Muscle of leg (tissue), 16 donors: ENCODE measurements around the gene MOB2. TPM values are rescaled to one million over a fixed set of nuclear protein-coding genes. Genes with fewer than 3 reads are reported as not detected.
A peak's percentile ranks its signal among the peaks of the same experiment; 100 is the strongest.

Experiments used
- DNase-seq: peaks from one replicate; pipeline ENCODE4 v3.0.0; 2013
- H3K27ac ChIP-seq: one replicate; pipeline ENCODE4 v1.5.1; 2013; ENCODE audit warnings: mild to moderate bottlenecking, low read length, control low read depth
- H3K27me3 ChIP-seq: one replicate; pipeline ENCODE4 v1.6.1; 2013; ENCODE audit warnings: low read length; ENCODE audit not compliant: control insufficient read depth, insufficient read depth
- H3K36me3 ChIP-seq: one replicate; pipeline ENCODE4 v1.6.1; 2013; ENCODE audit warnings: low read length; ENCODE audit not compliant: control insufficient read depth, insufficient read depth
- H3K4me1 ChIP-seq: one replicate; pipeline ENCODE4 v1.6.1; 2013; ENCODE audit warnings: low read length; ENCODE audit not compliant: control insufficient read depth, insufficient read depth
- H3K4me3 ChIP-seq: one replicate; pipeline ENCODE4 v1.5.1; 2013; ENCODE audit warnings: low read length, control low read depth
- H3K9me3 ChIP-seq: replicated peaks from 2 replicates; pipeline ENCODE4 v1.6.1; 2013; ENCODE audit warnings: low read depth, low read length; ENCODE audit not compliant: control insufficient read depth
- WGBS: methylation state at CpG from one replicate; pipeline ENCODE4 v1.1.5; 2013; ENCODE audit warnings: missing lambda C conversion rate; ENCODE audit not compliant: insufficient coverage; 5-methylcytosine and 5-hydroxymethylcytosine counted together
- long read RNA-seq, 11 donors: transcript quantifications; one replicate each; lab custom pipeline, GENCODE V29; 2026
- polyA plus RNA-seq, 8 donors: library from polyadenylated mRNA; unstranded; fragments of 120-200 nt; gene quantifications; one replicate each; pipeline versions ENCODE4 v1.2.1 to v1.2.3, GENCODE V29; 2013; ENCODE audit warnings: inconsistent platforms in 1 of 8, low replicate concordance in 1 of 8; ENCODE audit not compliant: insufficient read length in 8 of 8, insufficient read depth in 1 of 8
- total RNA-seq: library from RNA; stranded (reverse); fragments of 120-200 nt; gene quantifications from one replicate; pipeline ENCODE4 v1.2.4, GENCODE V29; 2013

The MOB2 gene, protein sequence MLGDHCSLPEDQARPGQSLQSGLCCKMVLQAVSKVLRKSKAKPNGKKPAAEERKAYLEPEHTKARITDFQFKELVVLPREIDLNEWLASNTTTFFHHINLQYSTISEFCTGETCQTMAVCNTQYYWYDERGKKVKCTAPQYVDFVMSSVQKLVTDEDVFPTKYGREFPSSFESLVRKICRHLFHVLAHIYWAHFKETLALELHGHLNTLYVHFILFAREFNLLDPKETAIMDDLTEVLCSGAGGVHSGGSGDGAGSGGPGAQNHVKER
- 23.6 TPM for total RNA-seq
- polyA plus RNA-seq, result 10 to 100 TPM; 21.4 to 28.2 (median 25.3) TPM
- long read RNA-seq, donor 1, result 0 reads
- long read RNA-seq, donor 2, result 0 reads
- long read RNA-seq, donor 3, partial matches to known transcripts, result 13 of 13 reads
- long read RNA-seq, donor 3, other reads (novel, unspliced or antisense), result 0 of 13 reads
- long read RNA-seq, donor 4, partial matches to known transcripts, result 5 of 6 reads
- long read RNA-seq, donor 4, other reads (novel, unspliced or antisense), result 0 of 6 reads
- long read RNA-seq, donor 5, partial matches to known transcripts, result 7 of 7 reads
- long read RNA-seq, donor 5, other reads (novel, unspliced or antisense), result 0 of 7 reads
- long read RNA-seq, donor 6, partial matches to known transcripts, result 16 of 16 reads
- long read RNA-seq, donor 6, other reads (novel, unspliced or antisense), result 0 of 16 reads
- long read RNA-seq, donor 7, partial matches to known transcripts, result 8 of 8 reads
- long read RNA-seq, donor 7, other reads (novel, unspliced or antisense), result 0 of 8 reads
- long read RNA-seq, donor 8, result 0 reads
- long read RNA-seq, donor 9, result 0 reads
- long read RNA-seq, donor 10, partial matches to known transcripts, result 0 of 7 reads
- long read RNA-seq, donor 10, other reads (novel, unspliced or antisense), result 7 of 7 reads
- long read RNA-seq, donor 11, partial matches to known transcripts, result 8 of 11 reads
- long read RNA-seq, donor 11, other reads (novel, unspliced or antisense), result 0 of 11 reads

DNA sequence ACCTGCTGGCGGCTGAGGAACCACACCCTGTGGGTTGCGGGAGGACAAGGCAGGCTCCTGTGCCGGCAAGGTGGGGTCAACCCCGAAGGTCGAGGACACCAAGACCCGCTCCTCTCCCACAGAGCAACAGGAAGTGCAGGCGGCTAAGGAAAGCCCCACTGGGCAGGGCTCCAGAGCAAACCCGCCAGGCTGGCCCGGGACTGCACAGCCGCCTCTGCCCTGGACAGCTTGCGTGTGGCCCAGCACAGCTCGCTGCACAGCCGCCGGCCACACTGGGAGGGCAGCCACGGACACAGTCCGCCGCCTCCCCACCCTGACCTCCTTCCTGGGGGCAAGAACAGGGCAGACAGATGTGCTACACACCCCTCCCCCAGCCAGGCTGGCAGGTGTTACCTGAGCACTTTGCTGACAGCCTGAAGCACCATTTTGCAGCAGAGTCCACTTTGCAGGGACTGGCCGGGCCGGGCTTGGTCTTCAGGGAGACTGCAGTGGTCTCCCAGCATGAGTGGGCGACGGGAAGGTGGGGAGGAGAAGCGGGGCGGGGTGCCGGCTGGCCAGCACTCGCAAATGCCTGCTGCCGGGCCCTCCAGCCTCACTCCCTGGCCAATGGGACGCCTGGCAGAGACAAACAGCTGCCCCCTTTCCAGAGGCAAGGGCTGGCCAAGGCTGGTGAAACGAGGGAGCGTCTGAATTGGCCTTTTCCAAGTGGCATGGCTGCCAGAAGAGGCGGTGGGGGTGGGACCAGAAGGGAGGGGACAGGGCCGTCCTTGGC is at the start of gene MOB2:
Gene MOB2, minus strand, starts transcription at position 726 of the 772 bp plus-strand sequence. Its CDS starts 223 bp downstream, at position 503.
- H3K4me1 ChIP-seq, result peaks cover 38% of the 10 kb centered on the region
- H3K4me3 ChIP-seq, result no peak within 1 kb of the TSS
- no peak within 1 kb of the TSS for H3K27ac ChIP-seq
- no peaks in the 10 kb centered on the region for H3K27me3 ChIP-seq
- 45% methylated on average over 26 of the region's 31 CpGs for WGBS
- peak; percentile 67 for DNase-seq
- H3K9me3 ChIP-seq, result no peaks in the 10 kb centered on the region
- H3K36me3 ChIP-seq, result no peaks in the 10 kb centered on the region

DNA sequence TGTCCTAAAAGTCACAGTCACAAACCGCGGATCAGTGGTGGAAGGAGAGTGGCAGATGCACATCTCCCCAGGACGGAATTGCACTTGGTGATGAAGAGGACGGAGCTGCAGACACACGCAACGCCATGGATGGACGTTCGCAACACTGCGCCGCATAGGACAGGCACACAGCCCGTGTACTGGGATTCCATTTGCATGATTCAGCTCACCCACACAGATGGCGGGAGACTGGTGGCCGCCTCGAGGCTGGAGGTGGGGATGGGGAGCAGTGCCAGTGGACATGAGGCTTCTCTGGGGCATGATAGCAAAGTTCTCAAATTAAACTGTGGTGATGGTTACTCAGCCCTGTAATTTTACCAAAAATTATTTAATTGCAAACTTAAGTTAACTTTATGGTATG is 48.1 kb upstream of the MOB2 start:
- H3K4me1 ChIP-seq, result peaks cover 34% of the 10 kb centered on the region
- DNase-seq, result no peak

DNA sequence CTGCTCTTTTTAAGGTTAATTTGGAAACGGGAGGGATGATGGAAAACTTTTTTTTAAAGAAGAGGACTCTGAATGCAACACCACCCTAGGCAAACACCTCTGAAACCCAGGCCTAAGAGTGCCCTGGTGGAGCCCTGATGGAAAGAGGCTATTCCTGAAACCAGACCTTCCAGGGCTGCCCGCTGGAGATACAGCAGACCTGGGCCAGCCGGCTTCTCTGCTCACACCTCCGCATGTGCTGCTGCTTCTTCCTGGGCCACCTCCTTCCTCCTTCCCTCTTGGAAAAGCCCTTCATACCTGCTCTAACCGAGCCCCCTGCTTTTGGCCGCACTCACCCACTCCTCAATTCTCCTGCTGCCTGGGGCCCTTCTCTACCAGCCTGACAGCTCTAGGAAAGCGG is 47.6 kb upstream of the MOB2 start:
- Histone ChIP-seq H3K4me3 (no peak overlapping the region), H3K4me1 (peaks cover 34% of the 10 kb centered on the region), H3K27ac (no peak overlapping the region), H3K9me3 (no peaks in the 10 kb centered on the region), H3K36me3 (peaks cover 24% of the 10 kb centered on the region), H3K27me3 (peaks cover 8% of the 10 kb centered on the region)
- DNase-seq, result no peak
- 96% methylated on average over 6 of the region's 7 CpGs for WGBS

More for the DNA sequence above, 48.1 kb upstream of the MOB2 start:
- Histone ChIP-seq H3K27me3 (peaks cover 8% of the 10 kb centered on the region), H3K4me3 (no peak overlapping the region), H3K36me3 (peaks cover 24% of the 10 kb centered on the region), H3K9me3 (no peaks in the 10 kb centered on the region), H3K27ac (no peak overlapping the region)
- WGBS, result 93% methylated on average over 10 of the region's 14 CpGs

DNA sequence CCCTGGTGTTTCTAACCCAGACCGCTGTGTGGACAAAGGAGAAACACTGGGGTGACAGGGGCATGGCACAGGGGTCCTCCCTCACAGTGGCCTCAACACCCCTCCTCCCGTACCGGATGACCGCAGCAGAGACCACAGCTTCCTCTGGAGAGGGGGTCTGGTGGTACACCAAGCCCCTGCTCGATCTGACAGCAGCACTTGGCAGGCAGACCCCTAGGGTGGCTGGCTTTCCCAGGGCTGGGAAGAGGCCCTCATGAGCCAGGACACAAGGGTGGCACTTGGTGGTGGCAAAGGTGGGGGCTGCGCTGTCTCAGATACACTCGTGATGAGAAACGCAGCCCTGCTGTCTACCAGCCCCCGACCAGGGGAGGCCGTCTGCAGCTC is 46.8 kb upstream of the MOB2 start:
- H3K4me3 ChIP-seq, result no peak overlapping the region
- no peaks in the 10 kb centered on the region for H3K9me3 ChIP-seq
- no peak for DNase-seq
- peak overlapping the region; percentile 47 for H3K27ac ChIP-seq
- peaks cover 24% of the 10 kb centered on the region for H3K36me3 ChIP-seq
- peaks cover 5% of the 10 kb centered on the region for H3K27me3 ChIP-seq
- WGBS, result 80% methylated on average over 7 of the region's 10 CpGs
- peaks cover 34% of the 10 kb centered on the region for H3K4me1 ChIP-seq

DNA sequence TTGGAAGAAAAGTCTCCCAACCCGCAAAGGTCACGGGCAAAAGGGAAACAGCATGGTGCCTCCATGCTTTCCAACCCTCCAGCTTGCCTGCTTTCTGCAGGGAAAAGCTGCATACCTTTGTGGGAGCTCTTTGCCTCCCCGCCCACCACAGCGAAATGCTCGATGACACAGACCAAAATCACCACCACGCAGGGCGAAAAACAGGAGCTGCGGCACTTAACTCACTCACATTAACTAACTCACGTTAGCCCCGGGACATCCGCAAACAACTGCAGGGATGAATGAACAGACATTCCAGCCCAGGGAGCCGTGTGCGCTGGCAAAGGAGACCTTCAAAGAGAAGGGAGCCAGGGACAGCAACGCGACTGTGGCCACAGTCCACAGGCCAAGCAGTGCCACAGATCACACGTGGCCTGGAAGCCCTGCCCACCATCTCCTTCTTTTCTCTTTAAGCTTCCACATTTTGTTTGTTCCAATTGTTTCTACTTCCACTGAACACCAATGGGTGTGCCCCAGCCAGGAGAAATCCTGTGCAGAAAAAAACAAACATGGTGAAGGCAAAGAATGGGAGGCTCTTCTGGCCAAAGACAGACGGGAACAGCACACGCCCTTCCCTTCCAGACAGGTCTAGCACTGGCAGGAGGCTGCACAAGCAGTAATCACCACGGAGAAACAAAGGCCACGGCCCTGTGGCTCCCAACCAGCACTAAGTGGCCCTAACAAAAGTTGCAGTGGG is 46.2 kb upstream of the MOB2 start:
- H3K4me3 ChIP-seq, result no peak overlapping the region
- DNase-seq, result no peak
- H3K27ac ChIP-seq, result peak overlapping the region; percentile 47
- peaks cover 24% of the 10 kb centered on the region for H3K36me3 ChIP-seq
- whole genome bisulfite sequencing, result 75% methylated on average over 18 of the region's 20 CpGs
- H3K9me3 ChIP-seq, result no peaks in the 10 kb centered on the region
- no peaks in the 10 kb centered on the region for H3K27me3 ChIP-seq
- H3K4me1 ChIP-seq, result peaks cover 34% of the 10 kb centered on the region

DNA sequence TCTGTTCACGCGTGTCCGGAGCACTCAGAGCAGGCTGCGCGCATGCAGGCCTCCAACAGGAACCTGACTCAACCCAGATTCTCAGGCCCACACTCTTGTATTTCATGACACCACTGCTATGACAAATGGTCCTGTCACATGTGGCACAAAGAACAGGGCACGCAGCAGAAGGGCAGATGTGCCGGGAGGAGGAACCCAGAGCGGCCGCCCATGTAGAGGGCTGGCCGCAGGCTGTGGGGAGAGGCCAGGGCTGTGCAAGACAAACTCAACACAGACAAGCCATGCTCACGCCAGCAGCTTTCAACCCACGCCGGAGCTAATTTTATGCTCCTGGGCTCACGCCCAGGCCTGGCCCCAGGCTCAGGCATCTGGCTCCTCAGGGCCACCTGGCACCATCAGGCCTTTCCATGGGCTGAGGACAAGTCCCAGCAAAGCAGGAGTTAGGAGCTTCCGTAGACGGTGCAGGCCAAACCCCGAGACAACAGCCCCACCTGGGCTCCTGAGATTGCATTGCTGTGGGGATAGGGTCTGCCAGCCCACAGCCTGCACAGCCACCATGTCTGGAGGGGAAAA is 45.5 kb upstream of the MOB2 start:
- DNase-seq, result peak; percentile 84
- 80% methylated on average over 14 of the region's 17 CpGs for WGBS

DNA sequence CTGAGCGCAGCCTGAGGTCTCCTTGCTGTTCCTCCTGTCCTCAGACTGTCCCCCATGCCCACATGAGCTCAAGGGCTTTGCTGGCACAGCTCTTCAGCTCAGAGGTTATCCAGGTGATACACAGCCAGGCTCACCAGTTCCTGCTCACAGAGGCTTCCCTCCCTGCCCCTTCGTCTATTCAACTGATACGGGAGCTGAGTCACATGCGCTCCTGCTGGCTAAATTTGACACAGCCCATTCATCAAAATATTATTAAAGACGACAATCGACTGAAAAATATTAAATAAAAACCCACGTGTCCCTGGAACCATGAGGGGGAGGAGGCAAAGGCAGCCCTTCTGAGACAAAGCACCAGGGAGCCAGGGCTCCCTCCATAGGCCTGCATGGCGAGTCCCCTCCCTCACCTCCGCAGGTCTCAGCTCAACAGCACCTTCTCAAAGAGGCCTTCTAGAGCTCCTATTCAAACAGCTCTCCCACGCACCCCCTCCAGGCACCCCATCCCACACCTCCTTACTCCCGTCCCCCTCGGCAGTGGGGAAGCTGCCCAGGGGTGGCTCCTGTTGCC is 45.0 kb upstream of the MOB2 start:
- Histone ChIP-seq H3K4me1 (peaks cover 34% of the 10 kb centered on the region), H3K9me3 (no peaks in the 10 kb centered on the region), H3K27ac (peak overlapping the region; percentile 83), H3K4me3 (no peak overlapping the region), H3K27me3 (no peaks in the 10 kb centered on the region), H3K36me3 (peaks cover 22% of the 10 kb centered on the region)
- DNase-seq, result no peak
- WGBS, result 75% methylated on average over 7 of the region's 12 CpGs

More for the DNA sequence above, 45.5 kb upstream of the MOB2 start:
- H3K27me3 ChIP-seq, result no peaks in the 10 kb centered on the region
- peak overlapping the region; percentile 83 for H3K27ac ChIP-seq
- H3K36me3 ChIP-seq, result peaks cover 24% of the 10 kb centered on the region
- H3K4me1 ChIP-seq, result peaks cover 34% of the 10 kb centered on the region
- no peak overlapping the region for H3K4me3 ChIP-seq
- no peaks in the 10 kb centered on the region for H3K9me3 ChIP-seq

DNA sequence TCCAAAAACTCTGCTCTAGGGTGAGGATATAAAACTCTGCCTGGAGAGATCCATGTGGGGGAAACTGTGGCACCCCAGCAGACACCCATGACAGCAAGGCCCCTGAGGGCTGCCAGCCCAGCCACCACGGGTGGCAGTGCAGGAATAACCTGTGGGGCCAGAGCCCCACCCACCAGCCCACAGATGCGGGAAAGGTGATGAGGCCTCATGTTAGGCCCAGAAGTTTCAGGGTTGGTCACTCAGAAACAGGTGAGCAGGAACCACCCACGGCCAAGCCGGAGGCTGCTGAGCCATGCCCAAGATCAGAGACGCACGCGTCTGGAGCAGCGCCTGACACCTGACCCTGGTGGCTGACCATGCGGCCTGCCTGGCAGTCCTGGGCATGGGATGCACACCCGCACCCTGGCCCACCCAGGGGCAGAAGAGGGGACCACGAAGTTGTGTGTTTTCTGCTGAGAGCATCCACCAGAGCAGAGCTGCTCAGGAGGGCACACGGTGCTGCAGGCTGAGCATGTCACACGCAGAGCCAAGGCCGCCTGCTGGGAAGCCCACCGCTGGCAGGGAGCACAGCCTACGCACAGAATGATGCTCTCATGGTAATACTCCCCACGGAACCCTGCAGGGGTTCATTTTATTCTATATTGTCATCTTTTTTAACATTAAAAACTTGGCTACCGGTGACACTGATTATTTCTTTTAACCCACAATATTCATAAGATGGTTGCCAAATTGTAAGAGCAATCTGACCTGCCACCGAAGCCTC is 44.3 kb upstream of the MOB2 start:
- Histone ChIP-seq H3K36me3 (peaks cover 19% of the 10 kb centered on the region), H3K4me3 (no peak overlapping the region), H3K9me3 (no peaks in the 10 kb centered on the region), H3K4me1 (peaks cover 34% of the 10 kb centered on the region), H3K27ac (no peak overlapping the region), H3K27me3 (no peaks in the 10 kb centered on the region)
- no peak for DNase-seq
- 89% methylated on average over 13 of the region's 19 CpGs for WGBS
